A549 (cell line): ENCODE results near the gene CACNA1I.

Experiments used
- CTCF ChIP-seq: fragments of >200 bp; sonication (Bioruptor Twin); formaldehyde crosslinking; IDR thresholded peaks from 3 replicates; pipeline ENCODE4 v1.5.1; 2016
- PBX3 ChIP-seq: IDR thresholded peaks from 2 replicates; pipeline ENCODE4 v1.6.1; 2012
- ZNF302 ChIP-seq: fragments of 250-450 bp; sonication (Bioruptor Pico); IDR thresholded peaks from 2 replicates; pipeline ENCODE4 v1.9.0; 2021; ENCODE audit warnings: inconsistent platforms, mild to moderate bottlenecking, moderate library complexity
- ZSCAN20 ChIP-seq: fragments of 250-450 bp; sonication (Bioruptor Pico); IDR thresholded peaks from 2 replicates; pipeline ENCODE4 v1.8.0; 2022; ENCODE audit warnings: mild to moderate bottlenecking, moderate library complexity

GRCh38 chr22:39535831-39536449 lies 34.6 kb upstream of the CACNA1I start:
- TF ChIP-seq CTCF (no peak), ZNF302 (CRISPR knock-in tag) (no peak), PBX3 (no peak), ZSCAN20 (CRISPR knock-in tag) (no peak)
